ENCODE results near the gene VAT1L. TPM values are rescaled to one million over a fixed set of nuclear protein-coding genes. Genes with fewer than 3 reads are reported as not detected.

Gene VAT1L
- total RNA-seq, 1 experiment from 2014 or later, result not detected

- in situ Hi-C loops (cut with HindIII; ENCODE audit: low sequenced_read_pairs), result no loop called here
- no peak for DNase-seq (ENCODE audit: low spot score)
Measured at GRCh38 chr16:78005881-78006280, 217.5 kb downstream of the VAT1L start.

GRCh38 chr16:78007121-78007520 lies 218.8 kb downstream of the VAT1L start:
- DNase-seq (ENCODE audit: low spot score), result no peak
- in situ Hi-C loops (cut with HindIII; ENCODE audit: low sequenced_read_pairs), result no loop called here

GRCh38 chr16:78022347-78023060 lies 234.1 kb downstream of the VAT1L start, which contains the start of gene CLEC3A:
CLEC3A (plus strand) TSS chr16:78022548; CDS start chr16:78022627, 79 bp downstream.
- in situ Hi-C loops (cut with HindIII; ENCODE audit: low sequenced_read_pairs), result no loop called here
- no peak for DNase-seq (ENCODE audit: low spot score)

- in situ Hi-C loops (cut with HindIII; ENCODE audit: low sequenced_read_pairs), result no loop called here
- DNase-seq (ENCODE audit: low spot score), result no peak
Measured at GRCh38 chr16:78024159-78024558, 235.8 kb downstream of the VAT1L start.

GRCh38 chr16:78025631-78026030 lies 237.3 kb downstream of the VAT1L start:
- in situ Hi-C loops (cut with HindIII; ENCODE audit: low sequenced_read_pairs), result no loop called here
- no peak for DNase-seq (ENCODE audit: low spot score)

GRCh38 chr16:78028018-78028417 lies 239.7 kb downstream of the VAT1L start:
- in situ Hi-C loops (cut with HindIII; ENCODE audit: low sequenced_read_pairs), result no loop called here

More at GRCh38 chr16:78028018-78028417, 239.7 kb downstream of the VAT1L start:
- no peak for DNase-seq (ENCODE audit: low spot score)

Other genes starting within 250 kb of the VAT1L start
- gene NUDT7, start 66.0 kb upstream of the VAT1L start, total RNA-seq (2014; rRNA removed; shearing (Covaris generic)), result 6.0 and 12.4 TPM in 2 replicates
- not detected in 2 replicates for gene CLEC3A, start 234.0 kb downstream of the VAT1L start, total RNA-seq (2014; rRNA removed; shearing (Covaris generic))

Measured in G401 (cell line).